K562 (cell line): Measurements from ENCODE around the gene BAD.

ENCODE experiments used
- CBX2 ChIP-seq: fragments of 200-600 bp; sonication (generic); IDR thresholded peaks from one replicate; pipeline ENCODE4 v1.6.1; 2012; ENCODE audit warnings: mild to moderate bottlenecking, low read length, inconsistent platforms; ENCODE audit not compliant: insufficient read depth, poor library complexity, severe bottlenecking
- CEBPB ChIP-seq: fragments of 450-650 bp; IDR thresholded peaks from 2 replicates; pipeline ENCODE4 v1.6.1; 2016; ENCODE audit warnings: missing genetic modification characterization, missing compliant biosample characterization
- CREM ChIP-seq: IDR thresholded peaks from 2 replicates; pipeline ENCODE4 v1.6.1; 2014; ENCODE audit warnings: antibody characterized with exemption, low read depth
- EZH2 ChIP-seq: IDR thresholded peaks from 2 replicates; pipeline ENCODE4 v1.6.1; 2012; ENCODE audit warnings: low read depth, mild to moderate bottlenecking, inconsistent platforms, low read length, borderline replicate concordance
- FOXM1 ChIP-seq, 2 experiments: fragments of 450-650 bp in 1 of 2; sonication (generic) in 1 of 2; formaldehyde crosslinking in 1 of 2; IDR thresholded peaks; 2 replicates each; pipeline versions ENCODE4 v1.6.1 to v1.9.0; 2017 to 2022; ENCODE audit warnings: low read depth in 2 of 2, mild to moderate bottlenecking in 2 of 2, missing genetic modification reagents in 1 of 2, moderate library complexity in 1 of 2
- HDAC8 ChIP-seq: fragments of 450-650 bp; IDR thresholded peaks from 2 replicates; pipeline ENCODE4 v1.6.1; 2016; ENCODE audit warnings: mild to moderate bottlenecking, missing genetic modification characterization, moderate library complexity, missing compliant biosample characterization
- NELFE ChIP-seq: IDR thresholded peaks from 2 replicates; pipeline ENCODE4 v1.6.1; 2011; ENCODE audit warnings: mild to moderate bottlenecking; ENCODE audit not compliant: insufficient read depth, insufficient read length
- NRF1 ChIP-seq, 2 experiments: fragments of 450-650 bp; IDR thresholded peaks in 1 of 2; conservative IDR thresholded peaks in 1 of 2; 2 replicates each; pipeline ENCODE4 v1.6.1; 2014; ENCODE audit warnings: mild to moderate bottlenecking in 2 of 2
- SMC3 ChIP-seq: conservative IDR thresholded peaks from 2 replicates; pipeline ENCODE4 v1.6.1; 2011; ENCODE audit warnings: low read depth, low read length, improper control_type of control experiment; ENCODE audit not compliant: insufficient read depth
- SRF ChIP-seq, 2 experiments: fragments of 250-450, 450-650 bp in 1 of 2; sonication (Bioruptor Pico) in 1 of 2; sonication (generic) in 1 of 2; formaldehyde crosslinking; IDR thresholded peaks; 2 replicates each; pipeline versions ENCODE4 v1.5.0 to v1.5.1; 2020 to 2022; ENCODE audit warnings: mild to moderate bottlenecking in 1 of 2, missing genetic modification reagents in 1 of 2
- TCF7L2 ChIP-seq: fragments of 150-350 bp; IDR thresholded peaks from 2 replicates; pipeline ENCODE4 v1.6.1; 2016; ENCODE audit warnings: low read depth, mild to moderate bottlenecking, low read length, moderate library complexity
- ZNF197 ChIP-seq: fragments of 200-800 bp; sonication (Bioruptor generic); IDR thresholded peaks from 2 replicates; pipeline ENCODE4 v1.6.1; 2016; ENCODE audit warnings: low read depth, missing genetic modification characterization, missing compliant biosample characterization
- TF ChIP-seq, protein P1 (sequence below), 3 experiments: IDR thresholded peaks in 2 of 3; conservative IDR thresholded peaks in 1 of 3; 2 replicates each; pipeline ENCODE4 v1.5.1; 2011 to 2012; ENCODE audit warnings: low read length in 3 of 3, mild to moderate bottlenecking in 3 of 3, control low read depth in 2 of 3, improper control_type of control experiment in 1 of 3, inconsistent platforms in 1 of 3, low read depth in 1 of 3, mixed read lengths in 1 of 3, moderate library complexity in 1 of 3; ENCODE audit not compliant: insufficient read depth in 2 of 3

DNA sequence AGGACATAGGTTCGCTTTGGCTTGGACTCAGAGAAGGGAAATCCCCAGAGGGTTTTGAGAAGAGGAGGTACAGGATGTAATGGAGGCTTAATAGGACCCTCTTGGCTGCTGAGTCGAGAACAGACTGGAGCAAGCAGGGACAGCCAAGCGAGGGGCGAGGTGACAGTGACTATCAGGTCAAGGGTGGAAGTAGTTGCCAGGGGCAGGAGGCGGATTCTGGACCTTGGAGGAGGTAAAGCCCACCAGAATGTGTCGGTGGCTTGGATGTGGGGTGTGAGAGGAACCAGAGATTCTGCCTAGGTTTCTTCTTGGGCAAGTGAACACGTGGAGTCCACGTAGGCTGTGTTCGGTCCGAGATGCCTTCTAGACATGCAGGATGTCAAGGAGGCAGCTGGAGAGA, 28.5 kb upstream of the BAD start:
- TF ChIP-seq EZH2 (no peak), CEBPB (tag) (no peak), HDAC8 (tag) (no peak), SMC3 (no peak), ZNF197 (no peak), CBX2 (no peak), NRF1 (conservative IDR thresholded peaks at IDR 0.05 in 1 of 2, IDR thresholded peaks at IDR 0.05 in 1 of 2) (no peak), SRF (CRISPR knock-in tag; IDR thresholded peaks at IDR 0.05) (no peak), NELFE (no peak), TCF7L2 (no peak), FOXM1 (IDR thresholded peaks at IDR 0.05; ENCODE audit: low read depth) (no peak), FOXM1 (CRISPR knock-in tag; IDR thresholded peaks at IDR 0.05; ENCODE audit: low read depth) (no peak), CREM (no peak)
- TF ChIP-seq, protein P1, sequence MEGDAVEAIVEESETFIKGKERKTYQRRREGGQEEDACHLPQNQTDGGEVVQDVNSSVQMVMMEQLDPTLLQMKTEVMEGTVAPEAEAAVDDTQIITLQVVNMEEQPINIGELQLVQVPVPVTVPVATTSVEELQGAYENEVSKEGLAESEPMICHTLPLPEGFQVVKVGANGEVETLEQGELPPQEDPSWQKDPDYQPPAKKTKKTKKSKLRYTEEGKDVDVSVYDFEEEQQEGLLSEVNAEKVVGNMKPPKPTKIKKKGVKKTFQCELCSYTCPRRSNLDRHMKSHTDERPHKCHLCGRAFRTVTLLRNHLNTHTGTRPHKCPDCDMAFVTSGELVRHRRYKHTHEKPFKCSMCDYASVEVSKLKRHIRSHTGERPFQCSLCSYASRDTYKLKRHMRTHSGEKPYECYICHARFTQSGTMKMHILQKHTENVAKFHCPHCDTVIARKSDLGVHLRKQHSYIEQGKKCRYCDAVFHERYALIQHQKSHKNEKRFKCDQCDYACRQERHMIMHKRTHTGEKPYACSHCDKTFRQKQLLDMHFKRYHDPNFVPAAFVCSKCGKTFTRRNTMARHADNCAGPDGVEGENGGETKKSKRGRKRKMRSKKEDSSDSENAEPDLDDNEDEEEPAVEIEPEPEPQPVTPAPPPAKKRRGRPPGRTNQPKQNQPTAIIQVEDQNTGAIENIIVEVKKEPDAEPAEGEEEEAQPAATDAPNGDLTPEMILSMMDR (IDR thresholded peaks at IDR 0.05 in 2 of 3, conservative IDR thresholded peaks at IDR 0.05 in 1 of 3; ENCODE audit: insufficient read depth in 2 of 3, low read depth in 1 of 3, low read length in 3 of 3): no peak
